Activated naive CD8-positive, alpha-beta T cell (primary cell): ENCODE results near the gene DPYD.
"Not testable (repeated sequence)": the region's sequence is repeated elsewhere in the genome, so short reads cannot be mapped to it uniquely, and the experiment has no call there.

Source experiments
- H3K27ac Mint-ChIP-seq: one replicate; pipeline ENCODE4 v1.8.0; 2021; ENCODE audit warnings: mixed read lengths
- H3K27me3 Mint-ChIP-seq: one replicate; pipeline ENCODE4 v1.8.0; 2021; ENCODE audit warnings: mixed read lengths
- H3K36me3 Mint-ChIP-seq: one replicate; pipeline ENCODE4 v1.8.0; 2021; ENCODE audit warnings: mixed read lengths
- H3K4me1 Mint-ChIP-seq: one replicate; pipeline ENCODE4 v1.8.0; 2021; ENCODE audit warnings: low read depth, mixed read lengths
- H3K4me3 Mint-ChIP-seq: one replicate; pipeline ENCODE4 v1.8.0; 2021; ENCODE audit warnings: mild to moderate bottlenecking, mixed read lengths
- H3K9me3 Mint-ChIP-seq: one replicate; pipeline ENCODE4 v1.8.0; 2021; ENCODE audit warnings: low read depth, mixed read lengths

The DPYD gene

GRCh38 chr1:97356309-97356708 is 564.5 kb downstream of the DPYD start:
- Mint-ChIP-seq H3K4me1 (no peaks in the 10 kb centered on the region), H3K9me3 (no peaks in the 10 kb centered on the region), H3K36me3 (peaks cover 40% of the 10 kb centered on the region), H3K27ac (no peak overlapping the region), H3K27me3 (no peaks in the 10 kb centered on the region), H3K4me3 (no peak overlapping the region)

GRCh38 chr1:97352936-97353382 is 567.9 kb downstream of the DPYD start:
- no peaks in the 10 kb centered on the region for H3K9me3 Mint-ChIP-seq
- no peak overlapping the region for H3K27ac Mint-ChIP-seq
- no peaks in the 10 kb centered on the region for H3K27me3 Mint-ChIP-seq
- H3K4me1 Mint-ChIP-seq: no peaks in the 10 kb centered on the region
- H3K36me3 Mint-ChIP-seq: peaks cover 23% of the 10 kb centered on the region
- no peak overlapping the region for H3K4me3 Mint-ChIP-seq

GRCh38 chr1:97351846-97352245 is 569.0 kb downstream of the DPYD start:
- Mint-ChIP-seq H3K9me3 (no peaks in the 10 kb centered on the region), H3K27me3 (no peaks in the 10 kb centered on the region), H3K4me1 (no peaks in the 10 kb centered on the region), H3K4me3 (no peak overlapping the region), H3K36me3 (peaks cover 22% of the 10 kb centered on the region), H3K27ac (no peak overlapping the region)

GRCh38 chr1:97350662-97351061 is 570.2 kb downstream of the DPYD start:
- Mint-ChIP-seq H3K4me1 (no peaks in the 10 kb centered on the region), H3K27me3 (no peaks in the 10 kb centered on the region), H3K9me3 (no peaks in the 10 kb centered on the region), H3K4me3 (no peak overlapping the region), H3K27ac (no peak overlapping the region), H3K36me3 (peaks cover 18% of the 10 kb centered on the region)

- H3K9me3 Mint-ChIP-seq: no peaks in the 10 kb centered on the region
Measured at GRCh38 chr1:97350241-97350640, 570.6 kb downstream of the DPYD start.

GRCh38 chr1:97349794-97350193 is 571.0 kb downstream of the DPYD start:
- not testable (repeated sequence) for H3K4me3 Mint-ChIP-seq, H3K27me3 Mint-ChIP-seq, H3K27ac Mint-ChIP-seq, H3K4me1 Mint-ChIP-seq, H3K9me3 Mint-ChIP-seq
- H3K36me3 Mint-ChIP-seq: peaks cover 15% of the 10 kb centered on the region

More at GRCh38 chr1:97350241-97350640, 570.6 kb downstream of the DPYD start:
- H3K4me3 Mint-ChIP-seq: no peak overlapping the region
- no peaks in the 10 kb centered on the region for H3K27me3 Mint-ChIP-seq
- peaks cover 15% of the 10 kb centered on the region for H3K36me3 Mint-ChIP-seq
- H3K4me1 Mint-ChIP-seq: no peaks in the 10 kb centered on the region
- no peak overlapping the region for H3K27ac Mint-ChIP-seq

- Mint-ChIP-seq H3K36me3 (peaks cover 15% of the 10 kb centered on the region), H3K4me3 (no peak overlapping the region), H3K27me3 (no peaks in the 10 kb centered on the region), H3K4me1 (no peaks in the 10 kb centered on the region), H3K27ac (no peak overlapping the region), H3K9me3 (no peaks in the 10 kb centered on the region)
Measured at GRCh38 chr1:97348599-97349265, 572.1 kb downstream of the DPYD start.

GRCh38 chr1:97340951-97341350 is 579.9 kb downstream of the DPYD start:
- Mint-ChIP-seq H3K9me3 (no peaks in the 10 kb centered on the region), H3K27me3 (no peaks in the 10 kb centered on the region), H3K36me3 (peaks cover 14% of the 10 kb centered on the region), H3K27ac (no peak overlapping the region), H3K4me3 (no peak overlapping the region), H3K4me1 (no peaks in the 10 kb centered on the region)

GRCh38 chr1:97338347-97338746 is 582.5 kb downstream of the DPYD start:
- H3K4me1 Mint-ChIP-seq: no peaks in the 10 kb centered on the region
- H3K36me3 Mint-ChIP-seq: peaks cover 22% of the 10 kb centered on the region
- no peak overlapping the region for H3K4me3 Mint-ChIP-seq
- H3K27me3 Mint-ChIP-seq: no peaks in the 10 kb centered on the region
- H3K27ac Mint-ChIP-seq: no peak overlapping the region
- no peaks in the 10 kb centered on the region for H3K9me3 Mint-ChIP-seq

GRCh38 chr1:97337250-97338030 is 583.4 kb downstream of the DPYD start:
- H3K4me3 Mint-ChIP-seq: no peak overlapping the region
- H3K27me3 Mint-ChIP-seq: no peaks in the 10 kb centered on the region
- no peaks in the 10 kb centered on the region for H3K4me1 Mint-ChIP-seq
- H3K36me3 Mint-ChIP-seq: peaks cover 22% of the 10 kb centered on the region
- no peak overlapping the region for H3K27ac Mint-ChIP-seq
- no peaks in the 10 kb centered on the region for H3K9me3 Mint-ChIP-seq

GRCh38 chr1:97334454-97334853 is 586.4 kb downstream of the DPYD start:
- Mint-ChIP-seq H3K4me1 (no peaks in the 10 kb centered on the region), H3K27me3 (no peaks in the 10 kb centered on the region), H3K9me3 (no peaks in the 10 kb centered on the region), H3K27ac (no peak overlapping the region), H3K36me3 (peaks cover 18% of the 10 kb centered on the region), H3K4me3 (no peak overlapping the region)

GRCh38 chr1:97332716-97333115 is 588.1 kb downstream of the DPYD start:
- Mint-ChIP-seq H3K4me3 (no peak overlapping the region), H3K9me3 (no peaks in the 10 kb centered on the region), H3K27me3 (no peaks in the 10 kb centered on the region), H3K27ac (no peak overlapping the region), H3K4me1 (no peaks in the 10 kb centered on the region), H3K36me3 (peaks cover 12% of the 10 kb centered on the region)

GRCh38 chr1:97331165-97331564 is 589.7 kb downstream of the DPYD start:
- no peak overlapping the region for H3K4me3 Mint-ChIP-seq
- H3K27me3 Mint-ChIP-seq: no peaks in the 10 kb centered on the region
- H3K27ac Mint-ChIP-seq: no peak overlapping the region
- no peaks in the 10 kb centered on the region for H3K9me3 Mint-ChIP-seq
- peaks cover 16% of the 10 kb centered on the region for H3K36me3 Mint-ChIP-seq
- no peaks in the 10 kb centered on the region for H3K4me1 Mint-ChIP-seq

GRCh38 chr1:97314685-97315084 is 606.1 kb downstream of the DPYD start:
- Mint-ChIP-seq H3K9me3 (peaks cover 8% of the 10 kb centered on the region), H3K4me1 (no peaks in the 10 kb centered on the region), H3K27me3 (no peaks in the 10 kb centered on the region), H3K36me3 (peaks cover 27% of the 10 kb centered on the region), H3K27ac (no peak overlapping the region), H3K4me3 (no peak overlapping the region)

- H3K36me3 Mint-ChIP-seq: peaks cover 30% of the 10 kb centered on the region
- H3K4me3 Mint-ChIP-seq: no peak overlapping the region
- H3K9me3 Mint-ChIP-seq: peaks cover 1% of the 10 kb centered on the region
- H3K27me3 Mint-ChIP-seq: no peaks in the 10 kb centered on the region
- H3K4me1 Mint-ChIP-seq: no peaks in the 10 kb centered on the region
- H3K27ac Mint-ChIP-seq: no peak overlapping the region
Measured at GRCh38 chr1:97308131-97308530, 612.7 kb downstream of the DPYD start.
